ENCODE data around the gene YY1AP1.
"Not testable (repeated sequence)": the region's sequence is repeated elsewhere in the genome, so short reads cannot be mapped to it uniquely, and the experiment has no call there.

GRCh38 chr1:155613226-155613625 lies 75.3 kb downstream of the YY1AP1 start:
- TF ChIP-seq, protein P1, sequence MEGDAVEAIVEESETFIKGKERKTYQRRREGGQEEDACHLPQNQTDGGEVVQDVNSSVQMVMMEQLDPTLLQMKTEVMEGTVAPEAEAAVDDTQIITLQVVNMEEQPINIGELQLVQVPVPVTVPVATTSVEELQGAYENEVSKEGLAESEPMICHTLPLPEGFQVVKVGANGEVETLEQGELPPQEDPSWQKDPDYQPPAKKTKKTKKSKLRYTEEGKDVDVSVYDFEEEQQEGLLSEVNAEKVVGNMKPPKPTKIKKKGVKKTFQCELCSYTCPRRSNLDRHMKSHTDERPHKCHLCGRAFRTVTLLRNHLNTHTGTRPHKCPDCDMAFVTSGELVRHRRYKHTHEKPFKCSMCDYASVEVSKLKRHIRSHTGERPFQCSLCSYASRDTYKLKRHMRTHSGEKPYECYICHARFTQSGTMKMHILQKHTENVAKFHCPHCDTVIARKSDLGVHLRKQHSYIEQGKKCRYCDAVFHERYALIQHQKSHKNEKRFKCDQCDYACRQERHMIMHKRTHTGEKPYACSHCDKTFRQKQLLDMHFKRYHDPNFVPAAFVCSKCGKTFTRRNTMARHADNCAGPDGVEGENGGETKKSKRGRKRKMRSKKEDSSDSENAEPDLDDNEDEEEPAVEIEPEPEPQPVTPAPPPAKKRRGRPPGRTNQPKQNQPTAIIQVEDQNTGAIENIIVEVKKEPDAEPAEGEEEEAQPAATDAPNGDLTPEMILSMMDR (IDR thresholded peaks at IDR 0.05 in 8 of 11, conservative IDR thresholded peaks at IDR 0.05 in 3 of 11): not testable (repeated sequence)
- TF ChIP-seq POLR2A (IDR thresholded peaks at IDR 0.05): not testable (repeated sequence)

Measured in spleen (tissue), 7 donors.